ENCODE results near the gene C6orf120. TPM values are rescaled to one million over a fixed set of nuclear protein-coding genes. Genes with fewer than 3 reads are reported as not detected.

Gene C6orf120
- total RNA-seq, 1 donor from 2014 or later = 35.8 TPM

DNA sequence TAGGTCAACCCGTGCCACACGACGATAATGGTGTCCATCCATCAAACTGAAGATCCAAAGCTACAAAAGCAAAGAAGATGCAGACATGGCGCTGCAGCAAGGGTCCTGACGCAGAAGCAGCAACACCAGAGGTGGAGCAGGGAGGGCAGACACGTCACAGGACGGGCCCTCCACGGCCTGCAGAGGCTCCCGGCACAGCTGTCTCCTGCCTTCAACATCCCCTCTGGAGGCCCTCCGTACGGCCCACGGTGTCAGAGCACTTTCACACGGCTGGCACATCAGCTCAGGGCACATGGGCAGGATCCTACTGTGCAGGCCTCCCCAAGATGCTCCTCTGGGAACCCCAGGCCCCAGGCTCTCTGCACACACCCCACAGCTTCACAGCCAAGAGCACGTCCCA lies 37.7 kb upstream of the C6orf120 start:
- no peak for DNase-seq (ENCODE audit: low spot score in 2 of 2, unreplicated experiment in 2 of 2)
- TF ChIP-seq, protein P1, sequence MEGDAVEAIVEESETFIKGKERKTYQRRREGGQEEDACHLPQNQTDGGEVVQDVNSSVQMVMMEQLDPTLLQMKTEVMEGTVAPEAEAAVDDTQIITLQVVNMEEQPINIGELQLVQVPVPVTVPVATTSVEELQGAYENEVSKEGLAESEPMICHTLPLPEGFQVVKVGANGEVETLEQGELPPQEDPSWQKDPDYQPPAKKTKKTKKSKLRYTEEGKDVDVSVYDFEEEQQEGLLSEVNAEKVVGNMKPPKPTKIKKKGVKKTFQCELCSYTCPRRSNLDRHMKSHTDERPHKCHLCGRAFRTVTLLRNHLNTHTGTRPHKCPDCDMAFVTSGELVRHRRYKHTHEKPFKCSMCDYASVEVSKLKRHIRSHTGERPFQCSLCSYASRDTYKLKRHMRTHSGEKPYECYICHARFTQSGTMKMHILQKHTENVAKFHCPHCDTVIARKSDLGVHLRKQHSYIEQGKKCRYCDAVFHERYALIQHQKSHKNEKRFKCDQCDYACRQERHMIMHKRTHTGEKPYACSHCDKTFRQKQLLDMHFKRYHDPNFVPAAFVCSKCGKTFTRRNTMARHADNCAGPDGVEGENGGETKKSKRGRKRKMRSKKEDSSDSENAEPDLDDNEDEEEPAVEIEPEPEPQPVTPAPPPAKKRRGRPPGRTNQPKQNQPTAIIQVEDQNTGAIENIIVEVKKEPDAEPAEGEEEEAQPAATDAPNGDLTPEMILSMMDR (IDR thresholded peaks at IDR 0.05; ENCODE audit: unreplicated experiment) = no peak
- no peak overlapping the region for H3K27ac Mint-ChIP-seq
- H3K36me3 Mint-ChIP-seq = peaks cover 38% of the 10 kb centered on the region
- no peaks in the 10 kb centered on the region for H3K9me3 Mint-ChIP-seq
- no peaks in the 10 kb centered on the region for H3K4me1 Mint-ChIP-seq
- H3K4me3 Mint-ChIP-seq = no peak overlapping the region
- H3K27me3 Mint-ChIP-seq (ENCODE audit: low read depth) = no peaks in the 10 kb centered on the region

GRCh38 chr6:169665289-169665688 lies 36.6 kb upstream of the C6orf120 start:
- H3K27ac Mint-ChIP-seq = peak overlapping the region; percentile 39
- peaks cover 38% of the 10 kb centered on the region for H3K36me3 Mint-ChIP-seq
- H3K4me3 Mint-ChIP-seq = no peak overlapping the region
- H3K27me3 Mint-ChIP-seq (ENCODE audit: low read depth) = no peaks in the 10 kb centered on the region
- no peaks in the 10 kb centered on the region for H3K4me1 Mint-ChIP-seq
- TF ChIP-seq, protein P1 (IDR thresholded peaks at IDR 0.05; ENCODE audit: unreplicated experiment) = no peak
- DNase-seq (ENCODE audit: low spot score in 2 of 2, unreplicated experiment in 2 of 2) = no peak
- no peaks in the 10 kb centered on the region for H3K9me3 Mint-ChIP-seq

DNA sequence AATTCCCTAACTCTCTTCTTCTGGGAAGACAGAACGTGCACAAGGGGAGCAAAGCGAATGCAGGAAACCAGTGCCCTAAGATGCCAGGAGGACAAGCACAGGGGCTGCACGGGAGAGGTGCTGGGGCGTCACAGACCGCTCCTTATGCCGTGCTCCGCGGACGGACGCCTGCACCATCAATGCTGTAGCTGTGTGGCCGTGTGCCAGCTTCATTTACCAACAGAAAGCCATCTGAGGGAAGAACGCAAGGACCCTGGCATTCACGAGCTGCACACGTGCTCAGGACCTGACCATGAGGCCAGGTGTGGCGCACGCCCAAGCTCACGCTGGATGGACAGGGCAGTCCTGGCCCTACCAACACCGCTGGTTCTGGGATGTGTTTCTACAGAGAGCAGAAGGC lies 35.5 kb upstream of the C6orf120 start:
- H3K9me3 Mint-ChIP-seq = no peaks in the 10 kb centered on the region
- no peaks in the 10 kb centered on the region for H3K4me1 Mint-ChIP-seq
- DNase-seq (ENCODE audit: low spot score in 2 of 2, unreplicated experiment in 2 of 2) = no peak
- no peak overlapping the region for H3K4me3 Mint-ChIP-seq
- TF ChIP-seq, protein P1 (IDR thresholded peaks at IDR 0.05; ENCODE audit: unreplicated experiment) = no peak
- no peak overlapping the region for H3K27ac Mint-ChIP-seq
- no peaks in the 10 kb centered on the region for H3K27me3 Mint-ChIP-seq (ENCODE audit: low read depth)
- peaks cover 46% of the 10 kb centered on the region for H3K36me3 Mint-ChIP-seq

DNA sequence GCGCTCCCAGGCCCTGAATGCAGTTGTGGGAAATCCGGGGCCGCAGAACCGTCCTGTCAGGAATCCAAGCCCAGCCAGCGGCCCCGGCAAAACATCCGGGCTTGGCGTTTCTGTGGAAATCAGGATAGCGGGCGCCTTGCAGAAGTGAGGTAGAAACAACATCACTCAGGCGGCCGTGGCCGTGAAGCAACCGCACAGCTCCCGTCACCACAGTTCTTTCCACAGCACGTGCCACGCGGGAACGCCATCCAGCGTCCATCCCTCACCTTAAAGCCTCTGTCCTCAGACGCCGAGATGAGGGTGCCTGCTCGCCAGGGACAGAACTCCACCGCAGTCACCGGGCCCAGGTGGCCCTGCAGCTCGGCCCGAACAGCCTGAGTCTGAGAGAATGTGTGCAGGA lies 34.2 kb upstream of the C6orf120 start:
- Mint-ChIP-seq H3K27me3 (ENCODE audit: low read depth) (no peaks in the 10 kb centered on the region), H3K4me1 (no peaks in the 10 kb centered on the region), H3K4me3 (no peak overlapping the region), H3K9me3 (no peaks in the 10 kb centered on the region), H3K27ac (no peak overlapping the region), H3K36me3 (peaks cover 47% of the 10 kb centered on the region)
- TF ChIP-seq, protein P1 (IDR thresholded peaks at IDR 0.05; ENCODE audit: unreplicated experiment) = no peak
- no peak for DNase-seq (ENCODE audit: low spot score in 2 of 2, unreplicated experiment in 2 of 2)

- Mint-ChIP-seq H3K36me3 (peaks cover 46% of the 10 kb centered on the region), H3K4me1 (no peaks in the 10 kb centered on the region), H3K27ac (no peak overlapping the region), H3K27me3 (ENCODE audit: low read depth) (no peaks in the 10 kb centered on the region), H3K4me3 (no peak overlapping the region), H3K9me3 (no peaks in the 10 kb centered on the region)
- DNase-seq (ENCODE audit: low spot score in 2 of 2, unreplicated experiment in 2 of 2) = no peak
- TF ChIP-seq, protein P1 (IDR thresholded peaks at IDR 0.05; ENCODE audit: unreplicated experiment) = no peak
Observed at GRCh38 chr6:169668203-169668847, 33.6 kb upstream of the C6orf120 start.

DNA sequence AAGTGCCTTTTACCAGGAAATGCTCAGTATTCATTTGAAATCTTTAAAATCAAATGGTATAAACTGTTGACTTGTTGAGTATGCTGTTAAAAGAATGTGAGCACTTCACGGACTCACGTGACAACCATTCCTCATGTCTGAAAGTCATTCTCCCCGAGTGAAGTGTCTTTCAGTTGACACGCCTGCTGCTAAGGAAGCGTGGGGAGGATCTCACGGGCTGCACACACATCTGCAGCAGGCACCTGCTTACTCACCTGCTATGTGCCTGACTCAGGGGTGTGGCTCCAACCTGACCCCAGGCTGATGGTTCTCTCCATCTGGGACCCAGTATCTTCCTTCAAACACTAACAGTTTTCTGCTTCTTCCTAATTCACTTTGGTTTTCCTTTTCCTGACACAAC lies 32.8 kb upstream of the C6orf120 start:
- no peak for DNase-seq (ENCODE audit: low spot score in 2 of 2, unreplicated experiment in 2 of 2)
- TF ChIP-seq, protein P1 (IDR thresholded peaks at IDR 0.05; ENCODE audit: unreplicated experiment) = no peak
- peaks cover 5% of the 10 kb centered on the region for H3K9me3 Mint-ChIP-seq
- peaks cover 48% of the 10 kb centered on the region for H3K36me3 Mint-ChIP-seq
- no peaks in the 10 kb centered on the region for H3K4me1 Mint-ChIP-seq
- H3K4me3 Mint-ChIP-seq = no peak overlapping the region
- no peaks in the 10 kb centered on the region for H3K27me3 Mint-ChIP-seq (ENCODE audit: low read depth)
- H3K27ac Mint-ChIP-seq = no peak overlapping the region

Data from mesothelial cell of epicardium (in vitro differentiated cells).